Omental fat pad (tissue), 4 donors: Measurements from ENCODE around the gene RSPH3. TPM values are rescaled to one million over a fixed set of nuclear protein-coding genes. Genes with fewer than 3 reads are reported as not detected.
"Not testable (repeated sequence)": the region's sequence is repeated elsewhere in the genome, so short reads cannot be mapped to it uniquely, and the experiment has no call there.

ENCODE experiments used
- ATAC-seq: fragments of 150-250 bp; one replicate; pipeline ENCODE4 v1.9.1; 2016; ENCODE audit warnings: mild to moderate bottlenecking, moderate library complexity; ENCODE audit not compliant: low FRiP score
- DNase-seq: peaks from one replicate; pipeline ENCODE4 v3.0.0-alpha.2; 2019; ENCODE audit warnings: low spot score
- CTCF ChIP-seq, 3 donors: fragments of 450-650 bp; IDR thresholded peaks; one replicate each; pipeline ENCODE4 v1.5.1; 2016 to 2017; ENCODE audit warnings: antibody characterized with exemption in 3 of 3, mild to moderate bottlenecking in 3 of 3, moderate library complexity in 2 of 3
- total RNA-seq, 4 donors: library from RNA; depleted of rRNA; stranded (reverse); fragments of >200 nt; gene quantifications; one replicate each; pipeline ENCODE4 v1.1.0, GENCODE V29; 2016

Gene RSPH3
- total RNA-seq, 4 donors from 2014 or later, result 6.4 to 11.7 (median 7.5) TPM

GRCh38 chr6:159042826-159043181 lies 42.8 kb upstream of the RSPH3 start:
- DNase-seq (no peak), ATAC-seq (no peak)
- TF ChIP-seq CTCF (IDR thresholded peaks at IDR 0.05), result no peak

GRCh38 chr6:159042003-159042825 lies 42.2 kb upstream of the RSPH3 start:
- peak in 1 of 3 donors; percentile 24 for TF ChIP-seq CTCF (IDR thresholded peaks at IDR 0.05)
- ATAC-seq (peak; percentile 74), DNase-seq (no peak)

DNA sequence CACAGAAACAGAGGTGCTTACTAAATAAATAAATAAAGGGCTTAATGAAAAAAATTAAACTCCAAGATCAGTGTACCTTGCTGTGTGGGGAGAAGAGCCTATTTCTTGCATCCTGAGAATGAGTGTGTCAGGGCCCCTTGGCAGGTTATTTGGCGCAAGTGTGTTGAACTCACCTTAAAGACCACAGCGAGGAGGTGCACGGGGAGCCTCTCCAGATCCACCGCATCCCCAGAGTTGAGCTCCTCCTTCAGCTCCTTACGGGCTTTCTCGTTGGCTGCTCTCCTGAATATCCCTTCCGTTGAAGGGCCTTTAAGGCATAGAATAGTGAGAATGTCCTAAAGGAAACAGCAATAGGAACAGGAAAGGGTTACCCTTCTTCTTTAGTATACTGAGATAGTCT lies 41.2 kb upstream of the RSPH3 start:
- DNase-seq (no peak), ATAC-seq (no peak)
- TF ChIP-seq CTCF (IDR thresholded peaks at IDR 0.05), result no peak

GRCh38 chr6:159039885-159040258 lies 39.9 kb upstream of the RSPH3 start:
- DNase-seq (no peak), ATAC-seq (no peak)
- no peak for TF ChIP-seq CTCF (IDR thresholded peaks at IDR 0.05)

GRCh38 chr6:159038914-159039884 lies 39.2 kb upstream of the RSPH3 start:
- DNase-seq (no peak), ATAC-seq (peak; percentile 39)
- TF ChIP-seq CTCF (IDR thresholded peaks at IDR 0.05), result no peak

GRCh38 chr6:159038318-159038717 lies 38.3 kb upstream of the RSPH3 start:
- not testable (repeated sequence) for ATAC-seq, DNase-seq

GRCh38 chr6:159037756-159038290 lies 37.8 kb upstream of the RSPH3 start:
- no peak for TF ChIP-seq CTCF (IDR thresholded peaks at IDR 0.05)
- DNase-seq, result no peak
- ATAC-seq, result no peak
